22Rv1 (cell line): ENCODE data around the gene CFAP251.

Experiments
- ZFX ChIP-seq: fragments of 450-650 bp; IDR thresholded peaks from 2 replicates; pipeline ENCODE4 v1.6.1; 2017; ENCODE audit warnings: antibody characterized with exemption, borderline replicate concordance
- TF ChIP-seq, protein P1 (sequence below): fragments of 450-650 bp; IDR thresholded peaks from 2 replicates; pipeline ENCODE4 v1.5.1; 2017; ENCODE audit warnings: mild to moderate bottlenecking

DNA sequence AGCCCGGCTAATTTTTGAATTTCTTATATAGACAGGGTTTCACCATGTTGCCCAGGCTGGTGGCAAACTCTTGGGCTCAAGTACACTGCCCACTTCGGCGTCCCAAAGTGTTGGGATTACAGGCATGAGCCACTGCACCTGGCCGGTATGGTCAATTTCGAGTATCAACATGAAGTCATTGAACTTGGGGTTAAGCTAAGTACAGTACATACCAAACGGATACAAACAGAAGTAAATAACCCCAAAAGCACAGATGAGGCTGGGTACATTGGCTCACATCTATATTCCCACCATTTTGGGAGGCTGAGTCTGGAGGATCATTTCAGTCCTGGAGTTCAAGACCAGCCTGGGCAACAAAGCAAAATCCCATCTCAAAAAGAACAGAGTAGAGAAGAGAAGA, 42.8 kb upstream of the CFAP251 start:
- TF ChIP-seq, protein P1, sequence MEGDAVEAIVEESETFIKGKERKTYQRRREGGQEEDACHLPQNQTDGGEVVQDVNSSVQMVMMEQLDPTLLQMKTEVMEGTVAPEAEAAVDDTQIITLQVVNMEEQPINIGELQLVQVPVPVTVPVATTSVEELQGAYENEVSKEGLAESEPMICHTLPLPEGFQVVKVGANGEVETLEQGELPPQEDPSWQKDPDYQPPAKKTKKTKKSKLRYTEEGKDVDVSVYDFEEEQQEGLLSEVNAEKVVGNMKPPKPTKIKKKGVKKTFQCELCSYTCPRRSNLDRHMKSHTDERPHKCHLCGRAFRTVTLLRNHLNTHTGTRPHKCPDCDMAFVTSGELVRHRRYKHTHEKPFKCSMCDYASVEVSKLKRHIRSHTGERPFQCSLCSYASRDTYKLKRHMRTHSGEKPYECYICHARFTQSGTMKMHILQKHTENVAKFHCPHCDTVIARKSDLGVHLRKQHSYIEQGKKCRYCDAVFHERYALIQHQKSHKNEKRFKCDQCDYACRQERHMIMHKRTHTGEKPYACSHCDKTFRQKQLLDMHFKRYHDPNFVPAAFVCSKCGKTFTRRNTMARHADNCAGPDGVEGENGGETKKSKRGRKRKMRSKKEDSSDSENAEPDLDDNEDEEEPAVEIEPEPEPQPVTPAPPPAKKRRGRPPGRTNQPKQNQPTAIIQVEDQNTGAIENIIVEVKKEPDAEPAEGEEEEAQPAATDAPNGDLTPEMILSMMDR: no peak
- TF ChIP-seq ZFX: no peak
